ENCODE data around the gene BPIFB2. TPM values are rescaled to one million over a fixed set of nuclear protein-coding genes. Genes with fewer than 3 reads are reported as not detected.

The BPIFB2 gene
- polyA plus RNA-seq, 1 donor from 2014 or later, result not detected

DNA sequence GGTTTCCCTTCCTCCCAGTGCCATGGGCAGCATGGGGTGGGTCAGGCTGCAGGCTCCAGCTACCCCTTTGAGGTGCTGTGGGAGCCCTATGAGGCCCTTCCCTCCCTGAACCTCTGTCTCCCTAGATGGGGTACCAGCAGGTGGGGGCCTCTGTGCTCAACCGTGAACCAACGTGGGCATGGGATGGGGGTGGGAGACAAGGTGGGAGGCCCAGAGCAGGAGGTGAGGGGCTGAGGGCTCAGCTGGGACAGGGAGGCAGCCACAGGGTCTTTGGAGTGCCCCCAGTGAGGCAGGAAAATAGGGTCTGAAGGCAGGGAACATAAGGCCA is 36.6 kb upstream of the BPIFB2 start:
- Histone ChIP-seq H3K79me2 (replicated peaks; ENCODE audit: insufficient read depth, low read length) (no peaks in the 10 kb centered on the region), H3K4me3 (ENCODE audit: low read length) (no peak overlapping the region), H3K27me3 (ENCODE audit: insufficient read depth, low read depth, low read length) (no peaks in the 10 kb centered on the region), H4K20me1 (ENCODE audit: insufficient read depth) (no peaks in the 10 kb centered on the region), H3K27ac (ENCODE audit: low read length) (no peak overlapping the region), H3K9me2 (ENCODE audit: insufficient read depth, low read length) (no peaks in the 10 kb centered on the region), H3K9me3 (ENCODE audit: low read length) (no peaks in the 10 kb centered on the region), H3F3A (ENCODE audit: insufficient read depth, low read length, poor library complexity, severe bottlenecking) (no peaks in the 10 kb centered on the region), H3K9ac (ENCODE audit: low read length) (no peak overlapping the region), H3K4me2 (ENCODE audit: low read length) (no peak overlapping the region), H3K36me3 (ENCODE audit: insufficient read depth, low read length) (no peaks in the 10 kb centered on the region), H2AFZ (ENCODE audit: low read depth, low read length) (no peak overlapping the region)
- TF ChIP-seq TAF1 (IDR thresholded peaks at IDR 0.05; ENCODE audit: low read depth) (no peak), EZH2 (IDR thresholded peaks at IDR 0.05; ENCODE audit: borderline replicate concordance, insufficient read depth, low read length, poor library complexity, severe bottlenecking) (no peak), EP300 (conservative IDR thresholded peaks at IDR 0.05; ENCODE audit: poor library complexity, severe bottlenecking) (no peak), SMC3 (conservative IDR thresholded peaks at IDR 0.05; ENCODE audit: poor library complexity) (no peak), POLR2AphosphoS5 (IDR thresholded peaks at IDR 0.05) (no peak), MXI1 (conservative IDR thresholded peaks at IDR 0.05; ENCODE audit: poor library complexity, severe bottlenecking) (no peak), RAD21 (conservative IDR thresholded peaks at IDR 0.05) (no peak)
- TF ChIP-seq, protein P1, sequence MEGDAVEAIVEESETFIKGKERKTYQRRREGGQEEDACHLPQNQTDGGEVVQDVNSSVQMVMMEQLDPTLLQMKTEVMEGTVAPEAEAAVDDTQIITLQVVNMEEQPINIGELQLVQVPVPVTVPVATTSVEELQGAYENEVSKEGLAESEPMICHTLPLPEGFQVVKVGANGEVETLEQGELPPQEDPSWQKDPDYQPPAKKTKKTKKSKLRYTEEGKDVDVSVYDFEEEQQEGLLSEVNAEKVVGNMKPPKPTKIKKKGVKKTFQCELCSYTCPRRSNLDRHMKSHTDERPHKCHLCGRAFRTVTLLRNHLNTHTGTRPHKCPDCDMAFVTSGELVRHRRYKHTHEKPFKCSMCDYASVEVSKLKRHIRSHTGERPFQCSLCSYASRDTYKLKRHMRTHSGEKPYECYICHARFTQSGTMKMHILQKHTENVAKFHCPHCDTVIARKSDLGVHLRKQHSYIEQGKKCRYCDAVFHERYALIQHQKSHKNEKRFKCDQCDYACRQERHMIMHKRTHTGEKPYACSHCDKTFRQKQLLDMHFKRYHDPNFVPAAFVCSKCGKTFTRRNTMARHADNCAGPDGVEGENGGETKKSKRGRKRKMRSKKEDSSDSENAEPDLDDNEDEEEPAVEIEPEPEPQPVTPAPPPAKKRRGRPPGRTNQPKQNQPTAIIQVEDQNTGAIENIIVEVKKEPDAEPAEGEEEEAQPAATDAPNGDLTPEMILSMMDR (IDR thresholded peaks at IDR 0.05; ENCODE audit: poor library complexity, severe bottlenecking), result no peak
- TF ChIP-seq, protein P2, sequence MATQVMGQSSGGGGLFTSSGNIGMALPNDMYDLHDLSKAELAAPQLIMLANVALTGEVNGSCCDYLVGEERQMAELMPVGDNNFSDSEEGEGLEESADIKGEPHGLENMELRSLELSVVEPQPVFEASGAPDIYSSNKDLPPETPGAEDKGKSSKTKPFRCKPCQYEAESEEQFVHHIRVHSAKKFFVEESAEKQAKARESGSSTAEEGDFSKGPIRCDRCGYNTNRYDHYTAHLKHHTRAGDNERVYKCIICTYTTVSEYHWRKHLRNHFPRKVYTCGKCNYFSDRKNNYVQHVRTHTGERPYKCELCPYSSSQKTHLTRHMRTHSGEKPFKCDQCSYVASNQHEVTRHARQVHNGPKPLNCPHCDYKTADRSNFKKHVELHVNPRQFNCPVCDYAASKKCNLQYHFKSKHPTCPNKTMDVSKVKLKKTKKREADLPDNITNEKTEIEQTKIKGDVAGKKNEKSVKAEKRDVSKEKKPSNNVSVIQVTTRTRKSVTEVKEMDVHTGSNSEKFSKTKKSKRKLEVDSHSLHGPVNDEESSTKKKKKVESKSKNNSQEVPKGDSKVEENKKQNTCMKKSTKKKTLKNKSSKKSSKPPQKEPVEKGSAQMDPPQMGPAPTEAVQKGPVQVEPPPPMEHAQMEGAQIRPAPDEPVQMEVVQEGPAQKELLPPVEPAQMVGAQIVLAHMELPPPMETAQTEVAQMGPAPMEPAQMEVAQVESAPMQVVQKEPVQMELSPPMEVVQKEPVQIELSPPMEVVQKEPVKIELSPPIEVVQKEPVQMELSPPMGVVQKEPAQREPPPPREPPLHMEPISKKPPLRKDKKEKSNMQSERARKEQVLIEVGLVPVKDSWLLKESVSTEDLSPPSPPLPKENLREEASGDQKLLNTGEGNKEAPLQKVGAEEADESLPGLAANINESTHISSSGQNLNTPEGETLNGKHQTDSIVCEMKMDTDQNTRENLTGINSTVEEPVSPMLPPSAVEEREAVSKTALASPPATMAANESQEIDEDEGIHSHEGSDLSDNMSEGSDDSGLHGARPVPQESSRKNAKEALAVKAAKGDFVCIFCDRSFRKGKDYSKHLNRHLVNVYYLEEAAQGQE (IDR thresholded peaks at IDR 0.05; ENCODE audit: borderline replicate concordance), result no peak

DNA sequence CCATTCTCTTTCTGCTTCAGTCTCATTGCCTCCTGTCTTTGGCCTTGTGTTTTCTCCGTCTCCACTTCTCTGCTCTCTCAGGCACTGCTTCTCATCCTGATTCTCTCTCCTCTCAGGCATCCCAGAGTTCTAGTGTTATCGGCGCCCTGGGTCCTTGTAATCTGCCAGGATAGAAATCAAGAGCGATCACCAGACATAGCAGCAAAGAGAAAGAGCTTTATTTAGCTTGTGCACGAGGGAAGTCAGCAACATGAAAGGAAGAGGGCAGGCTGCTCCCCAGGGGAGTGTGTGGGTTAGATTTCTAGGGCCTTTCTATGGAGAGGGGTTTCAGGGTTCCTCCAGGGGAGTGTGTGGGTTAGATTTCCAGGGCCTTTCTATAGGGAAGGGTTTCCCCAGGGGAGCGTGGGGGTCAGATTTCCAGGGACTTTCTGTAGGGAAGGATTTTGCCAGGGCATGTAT is 35.8 kb upstream of the BPIFB2 start:
- Histone ChIP-seq H2AFZ (ENCODE audit: low read depth, low read length) (no peak overlapping the region), H3F3A (ENCODE audit: insufficient read depth, low read length, poor library complexity, severe bottlenecking) (no peaks in the 10 kb centered on the region), H3K9me2 (ENCODE audit: insufficient read depth, low read length) (no peaks in the 10 kb centered on the region), H3K4me2 (ENCODE audit: low read length) (no peak overlapping the region), H3K9me3 (ENCODE audit: low read length) (no peaks in the 10 kb centered on the region), H3K79me2 (replicated peaks; ENCODE audit: insufficient read depth, low read length) (no peaks in the 10 kb centered on the region), H3K27me3 (ENCODE audit: insufficient read depth, low read depth, low read length) (no peaks in the 10 kb centered on the region), H3K36me3 (ENCODE audit: insufficient read depth, low read length) (no peaks in the 10 kb centered on the region), H3K27ac (ENCODE audit: low read length) (no peak overlapping the region), H4K20me1 (ENCODE audit: insufficient read depth) (no peaks in the 10 kb centered on the region), H3K9ac (ENCODE audit: low read length) (no peak overlapping the region), H3K4me3 (ENCODE audit: low read length) (no peak overlapping the region)
- no peak for TF ChIP-seq EZH2 (IDR thresholded peaks at IDR 0.05; ENCODE audit: borderline replicate concordance, insufficient read depth, low read length, poor library complexity, severe bottlenecking)
- no peak for TF ChIP-seq MXI1 (conservative IDR thresholded peaks at IDR 0.05; ENCODE audit: poor library complexity, severe bottlenecking)
- no peak for TF ChIP-seq TAF1 (IDR thresholded peaks at IDR 0.05; ENCODE audit: low read depth)

Data from neural cell (in vitro differentiated cells).